NCI-H1417 treated with DMSO at 0.1 percent for 48 hours (cell line): ENCODE measurements around the gene EPHB6.

ENCODE experiments used
- DNase-seq: peaks from one replicate; lab custom pipeline; 2025; lab: John Stamatoyannopoulos, UW

Gene EPHB6

DNA sequence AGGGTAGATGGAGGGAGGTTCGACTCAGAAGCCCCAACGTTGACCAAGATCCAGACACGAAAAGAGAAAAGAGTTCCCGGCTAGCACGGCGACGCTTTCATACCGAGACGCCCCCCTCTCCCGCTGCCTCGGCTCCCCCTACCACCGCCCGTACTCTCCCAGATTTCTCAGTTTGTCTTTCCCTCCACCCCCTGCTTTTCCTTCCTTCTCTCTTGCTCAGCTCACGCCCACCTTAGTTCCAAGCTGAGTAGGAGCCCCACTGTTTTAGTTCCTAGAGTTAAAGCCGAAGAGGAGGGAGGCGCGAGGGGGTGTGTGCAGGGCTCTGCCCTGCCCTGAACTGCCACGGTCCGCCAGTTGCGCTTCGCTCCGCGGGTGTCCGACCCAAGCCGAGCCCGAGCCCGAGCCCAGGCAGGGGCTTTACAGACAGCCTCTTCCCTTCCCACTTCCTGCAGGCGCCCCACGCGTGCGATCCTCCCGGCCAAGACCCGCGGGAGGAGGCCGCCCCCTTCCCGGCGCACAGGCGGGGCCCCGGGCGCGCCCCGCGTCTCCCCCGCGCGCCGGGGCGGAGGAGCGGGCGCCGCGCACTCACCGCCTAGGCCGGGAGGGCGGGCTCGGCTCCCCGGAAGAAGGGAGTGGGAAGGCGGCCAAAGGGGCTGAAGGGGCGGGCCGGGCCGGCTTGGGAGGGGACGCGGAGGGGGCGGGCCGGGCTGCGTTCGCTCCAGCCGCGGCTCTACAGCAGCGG lies at the start of gene EPHB6:
TSS of gene EPHB6 (plus strand) at position 705 of the 742 bp plus-strand sequence. CDS start 8,152 bp downstream, outside the sequence.
- DNase-seq: no peak

GRCh38 chr7:142805350-142806021 lies 49.4 kb upstream of the EPHB6 start:
- no peak for DNase-seq

- no peak for DNase-seq
Observed at GRCh38 chr7:142806022-142806356, 48.9 kb upstream of the EPHB6 start.

- no peak for DNase-seq
Observed at GRCh38 chr7:142806957-142807356, 47.9 kb upstream of the EPHB6 start.

- no peak for DNase-seq
Observed at GRCh38 chr7:142807855-142808460, 46.9 kb upstream of the EPHB6 start.

- DNase-seq: no peak
Observed at GRCh38 chr7:142808461-142808801, 46.4 kb upstream of the EPHB6 start.

GRCh38 chr7:142808802-142809583 lies 45.9 kb upstream of the EPHB6 start:
- no peak for DNase-seq

- no peak for DNase-seq
Observed at GRCh38 chr7:142809671-142810070, 45.2 kb upstream of the EPHB6 start.

DNA sequence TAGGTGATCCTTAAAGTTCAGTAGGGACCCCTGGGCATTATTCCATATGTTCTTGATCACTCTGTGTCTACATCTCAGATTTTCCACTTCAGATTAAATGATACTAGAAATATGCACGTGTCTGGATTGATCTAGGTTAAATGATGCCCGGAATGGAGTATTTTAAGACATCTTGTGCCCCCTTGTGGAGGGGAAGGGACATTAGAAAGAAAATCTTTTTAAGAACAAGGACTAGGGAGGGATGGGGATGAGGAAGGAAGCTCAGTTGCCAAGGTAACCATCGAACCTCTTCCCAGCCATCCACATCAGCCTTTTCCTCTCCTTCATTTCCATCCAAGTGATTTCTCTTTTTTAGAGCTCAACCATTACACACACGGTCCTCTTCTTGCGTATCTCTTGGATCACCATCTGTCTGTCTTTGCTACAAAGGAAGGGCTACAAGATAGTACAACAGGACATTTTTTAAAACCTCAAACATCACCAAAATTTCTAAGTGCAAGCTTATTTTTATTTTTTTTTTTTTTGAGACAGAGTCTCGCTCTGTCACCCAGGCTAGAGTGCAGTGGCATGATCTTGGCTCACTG lies 43.6 kb upstream of the EPHB6 start:
- DNase-seq: no peak

GRCh38 chr7:142812437-142813215 lies 42.2 kb upstream of the EPHB6 start:
- DNase-seq: no peak

- no peak for DNase-seq
Observed at GRCh38 chr7:142813226-142813625, 41.6 kb upstream of the EPHB6 start.

DNA sequence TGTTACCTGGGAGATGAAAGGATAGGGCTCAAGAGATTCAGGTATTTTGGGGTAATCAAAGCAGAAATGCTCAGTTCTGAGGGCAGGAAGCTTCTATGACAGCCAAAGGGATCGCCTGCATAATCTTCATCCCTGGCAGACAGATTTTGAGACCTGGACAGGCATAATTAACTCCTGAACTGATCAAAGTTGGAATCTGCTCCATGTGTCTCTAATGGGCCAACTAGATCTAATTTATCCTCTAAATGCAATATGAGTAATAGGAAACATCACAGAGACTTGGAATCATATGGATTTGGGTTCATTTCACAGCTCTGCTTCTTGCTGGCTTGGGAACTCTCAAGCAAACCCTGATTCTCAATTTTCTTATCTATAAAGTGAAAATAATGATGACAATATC lies 41.2 kb upstream of the EPHB6 start:
- DNase-seq: no peak

GRCh38 chr7:142814451-142814850 lies 40.4 kb upstream of the EPHB6 start:
- DNase-seq: no peak

DNA sequence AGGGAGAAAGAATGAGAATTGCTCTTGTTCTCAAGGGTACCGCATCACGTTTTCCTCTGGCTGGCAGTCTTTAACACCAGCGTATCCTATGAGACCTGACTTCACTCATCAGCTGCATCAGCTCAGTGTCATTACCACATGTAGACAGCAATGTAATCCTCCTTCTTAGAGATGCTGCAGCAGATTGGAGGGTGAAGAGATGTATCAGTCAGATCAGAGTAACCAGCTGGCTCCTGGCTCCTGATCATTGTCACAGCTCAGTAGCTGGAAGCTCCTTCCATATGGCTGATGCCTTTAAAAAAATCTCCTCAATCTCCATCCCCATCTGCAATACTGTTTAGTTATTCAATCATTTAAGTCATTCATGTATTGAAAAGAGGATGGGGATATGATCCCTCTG lies 39.7 kb upstream of the EPHB6 start:
- no peak for DNase-seq

GRCh38 chr7:142817506-142817905 lies 37.4 kb upstream of the EPHB6 start:
- no peak for DNase-seq

GRCh38 chr7:142819530-142819929 lies 35.3 kb upstream of the EPHB6 start:
- DNase-seq: no peak

GRCh38 chr7:142822714-142823113 lies 32.2 kb upstream of the EPHB6 start:
- no peak for DNase-seq

DNA sequence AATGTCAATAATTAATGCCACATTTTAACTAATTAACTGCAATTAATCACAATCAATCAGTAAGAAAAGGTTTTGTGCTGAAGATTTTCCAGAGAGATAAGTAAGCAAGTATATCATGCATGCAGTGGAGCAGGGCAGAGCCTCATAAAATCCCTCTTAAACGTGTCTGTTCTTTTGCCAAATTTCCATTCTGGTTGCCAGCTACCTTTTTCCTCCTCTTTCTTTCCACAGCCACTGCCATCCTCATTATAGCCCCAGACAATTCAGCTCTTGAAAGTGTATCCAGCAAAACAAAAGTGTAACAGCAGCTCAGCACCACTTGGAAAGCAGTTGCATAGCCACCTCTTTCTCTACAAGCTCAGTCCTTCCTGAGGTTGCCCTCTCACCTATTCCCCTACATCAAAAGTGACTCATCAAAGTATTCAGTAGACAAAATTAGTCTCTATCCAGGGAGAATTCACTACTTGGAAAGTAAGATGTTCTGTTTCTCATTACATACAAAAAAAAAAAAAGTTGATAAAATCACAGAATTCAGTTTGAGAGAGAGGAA lies 26.9 kb upstream of the EPHB6 start:
- DNase-seq: no peak

DNA sequence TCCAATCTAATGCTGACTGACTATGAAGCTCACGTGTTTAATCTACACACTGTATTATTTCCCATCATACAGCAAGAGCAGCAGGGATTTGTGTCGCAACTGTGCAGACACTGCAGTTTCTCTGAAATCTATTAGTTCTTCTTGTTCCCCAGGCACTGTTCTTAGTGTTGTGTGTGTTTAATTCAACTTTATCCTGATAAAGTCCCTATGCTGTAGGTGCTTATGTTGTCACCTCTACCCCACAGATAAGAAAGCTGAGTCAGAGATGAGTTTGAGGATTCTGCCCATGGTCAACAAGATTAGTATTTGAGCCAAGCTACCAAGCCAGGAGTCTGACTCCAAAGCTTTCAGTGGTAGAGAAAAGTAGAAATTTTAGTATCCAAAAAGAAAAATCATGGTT lies 22.5 kb upstream of the EPHB6 start:
- DNase-seq: no peak

DNA sequence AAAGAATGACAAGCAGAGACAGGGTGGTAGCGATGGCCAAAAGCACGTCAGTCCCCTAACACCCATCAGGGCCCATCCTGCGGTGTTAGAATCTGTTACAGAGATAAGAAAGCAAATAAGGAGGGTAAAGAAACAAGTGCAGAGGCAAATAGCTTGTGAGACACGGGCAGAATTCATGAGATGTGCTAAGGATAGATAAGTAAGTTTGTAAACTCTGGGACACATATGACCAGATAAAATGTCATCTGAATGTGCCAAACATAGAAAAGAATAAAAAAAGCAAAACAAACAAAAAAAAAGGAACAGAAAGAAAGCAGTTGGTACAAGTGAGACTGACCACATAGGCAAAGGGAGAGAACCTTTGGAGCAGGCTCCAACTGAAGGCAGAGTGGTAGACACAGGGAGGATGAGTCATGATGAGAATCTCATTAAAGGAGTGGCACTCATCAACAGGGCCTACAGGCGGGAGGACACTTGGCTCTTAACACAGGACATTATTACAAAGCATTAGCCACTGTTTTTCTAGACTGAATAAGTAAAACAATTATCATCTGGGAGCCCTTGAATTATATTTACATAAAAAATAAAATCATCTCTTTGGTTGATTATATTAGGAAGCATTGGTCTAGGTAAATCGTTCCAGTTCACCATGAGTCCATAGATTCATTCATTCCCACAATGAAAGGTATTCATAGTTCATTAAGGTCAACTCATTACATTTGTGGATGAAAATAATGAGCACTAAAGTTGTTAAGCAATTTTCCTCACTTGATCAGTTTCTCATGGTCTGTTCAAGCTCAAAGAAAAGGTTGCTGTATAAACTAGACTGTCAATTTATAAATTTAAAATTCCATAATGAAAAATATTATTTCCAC lies 21.5 kb upstream of the EPHB6 start:
- no peak for DNase-seq
